Tibial nerve (tissue), 4 donors: ENCODE measurements around the gene KCNK1.

Source experiments
- EP300 ChIP-seq, 2 donors: sonication (generic); formaldehyde crosslinking; IDR thresholded peaks; one replicate each; pipeline ENCODE4 v1.6.1; 2017; ENCODE audit warnings: antibody characterized with exemption in 2 of 2, mild to moderate bottlenecking in 1 of 2
- POLR2A ChIP-seq, 2 donors: fragments of 450-650 bp; IDR thresholded peaks; one replicate each; pipeline ENCODE4 v1.6.1; 2017; ENCODE audit warnings: antibody characterized with exemption in 2 of 2, mild to moderate bottlenecking in 2 of 2, moderate library complexity in 2 of 2
- TF ChIP-seq, protein P1 (sequence below), 5 experiments: fragments of 200-600 bp in 3 of 5; fragments of 450-650 bp in 2 of 5; sonication (generic) in 3 of 5; IDR thresholded peaks; one replicate each; pipeline ENCODE4 v1.5.1; 2016 to 2019; ENCODE audit warnings: antibody characterized with exemption in 5 of 5, mild to moderate bottlenecking in 3 of 5, moderate library complexity in 2 of 5

DNA sequence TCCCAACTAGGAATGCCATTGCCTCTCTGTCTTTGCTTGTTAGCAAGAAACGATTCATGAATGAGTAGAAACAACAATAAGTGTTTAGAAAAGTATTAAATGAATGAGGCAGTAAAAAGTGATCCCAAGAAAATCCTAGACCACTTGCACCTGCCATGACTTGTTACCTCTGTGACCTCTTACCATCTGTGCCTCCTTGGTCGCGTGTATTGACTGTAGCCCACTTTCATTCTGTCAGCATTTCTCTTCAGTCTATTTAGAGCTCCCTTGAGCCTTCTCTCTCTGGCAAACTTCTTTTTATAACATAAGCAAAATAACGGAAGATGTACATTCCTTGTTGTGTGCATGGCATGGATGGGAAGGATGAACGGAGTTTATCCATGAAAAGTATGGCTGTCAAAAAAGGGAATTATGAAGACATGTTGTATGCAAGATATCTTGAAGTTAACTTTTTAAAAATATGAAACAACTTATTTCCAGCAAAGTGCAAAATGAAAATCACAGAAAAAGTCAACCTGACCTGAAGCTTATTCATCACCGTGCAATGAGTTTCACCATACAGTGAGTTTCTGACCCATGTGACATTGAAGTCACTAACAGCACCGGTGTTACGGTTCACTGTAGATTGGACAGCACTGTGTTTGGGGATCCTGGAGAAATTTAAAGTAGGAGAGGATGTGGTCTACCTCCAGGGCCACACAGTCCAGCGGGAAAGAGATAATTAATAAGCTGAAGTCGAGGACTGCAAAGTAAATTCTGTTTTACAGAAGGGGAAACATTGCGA, 47.7 kb downstream of the KCNK1 start:
- TF ChIP-seq POLR2A (IDR thresholded peaks at IDR 0.05) (no peak), EP300 (IDR thresholded peaks at IDR 0.05) (no peak)
- TF ChIP-seq, protein P1, sequence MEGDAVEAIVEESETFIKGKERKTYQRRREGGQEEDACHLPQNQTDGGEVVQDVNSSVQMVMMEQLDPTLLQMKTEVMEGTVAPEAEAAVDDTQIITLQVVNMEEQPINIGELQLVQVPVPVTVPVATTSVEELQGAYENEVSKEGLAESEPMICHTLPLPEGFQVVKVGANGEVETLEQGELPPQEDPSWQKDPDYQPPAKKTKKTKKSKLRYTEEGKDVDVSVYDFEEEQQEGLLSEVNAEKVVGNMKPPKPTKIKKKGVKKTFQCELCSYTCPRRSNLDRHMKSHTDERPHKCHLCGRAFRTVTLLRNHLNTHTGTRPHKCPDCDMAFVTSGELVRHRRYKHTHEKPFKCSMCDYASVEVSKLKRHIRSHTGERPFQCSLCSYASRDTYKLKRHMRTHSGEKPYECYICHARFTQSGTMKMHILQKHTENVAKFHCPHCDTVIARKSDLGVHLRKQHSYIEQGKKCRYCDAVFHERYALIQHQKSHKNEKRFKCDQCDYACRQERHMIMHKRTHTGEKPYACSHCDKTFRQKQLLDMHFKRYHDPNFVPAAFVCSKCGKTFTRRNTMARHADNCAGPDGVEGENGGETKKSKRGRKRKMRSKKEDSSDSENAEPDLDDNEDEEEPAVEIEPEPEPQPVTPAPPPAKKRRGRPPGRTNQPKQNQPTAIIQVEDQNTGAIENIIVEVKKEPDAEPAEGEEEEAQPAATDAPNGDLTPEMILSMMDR (IDR thresholded peaks at IDR 0.05) = no peak
